RWPE1 (cell line): ENCODE results near the gene LINGO4.

Experiments used
- CTCF ChIA-PET: fragments of 350-600 bp; sonication (Branson Sonifier 250); formaldehyde crosslinking; extraction: SDS; loops from one replicate; lab custom pipeline; 2021; lab: Yijun Ruan, JAX
- POLR2A ChIA-PET: fragments of 400-600 bp; formaldehyde crosslinking; extraction: SDS; loops from one replicate; lab custom pipeline; 2020; ENCODE audit warnings: antibody characterized with exemption; ENCODE audit not compliant: low non-redundant PET; lab: Yijun Ruan, JAX
- DNase-seq: peaks from one replicate; pipeline ENCODE4 v3.0.0; 2012; ENCODE audit warnings: low spot score
- H3K27ac ChIP-seq: fragments of 450-650 bp; 2 replicates; pipeline ENCODE4 v1.5.1; 2017
- CTCF ChIP-seq: fragments of 450-650 bp; conservative IDR thresholded peaks from 2 replicates; pipeline ENCODE4 v1.5.1; 2017; ENCODE audit warnings: low read depth, mild to moderate bottlenecking

The LINGO4 gene

GRCh38 chr1:151803915-151804314, 1.3 kb downstream of the LINGO4 start:
- no peak for DNase-seq
- no peak for TF ChIP-seq CTCF

GRCh38 chr1:151803164-151803563, 2.1 kb downstream of the LINGO4 start:
- TF ChIP-seq CTCF, result no peak
- no peak overlapping the region for H3K27ac ChIP-seq
- ChIA-PET CTCF (interaction anchor here (0.7 kb wide), 1 partner anchor 551 kb away, joined by 4 read pairs; no protein-coding TSS in a partner anchor), POLR2A (no interaction called here)
- DNase-seq, result no peak

More at GRCh38 chr1:151803915-151804314, 1.3 kb downstream of the LINGO4 start:
- ChIA-PET CTCF (interaction anchor here (0.6 kb wide), 2 partner anchors 13 to 26 kb away, joined by 5 read pairs; partner anchors contain the start of gene TDRKH), POLR2A (no interaction called here)
- no peak overlapping the region for H3K27ac ChIP-seq

GRCh38 chr1:151802372-151802771, 2.8 kb downstream of the LINGO4 start:
- TF ChIP-seq CTCF, result no peak
- no peak for DNase-seq
- no peak overlapping the region for H3K27ac ChIP-seq
- ChIA-PET POLR2A (no interaction called here), CTCF (interaction anchor here (0.7 kb wide), 1 partner anchor 550 kb away, joined by 4 read pairs; no protein-coding TSS in a partner anchor)

GRCh38 chr1:151801846-151802245, 3.4 kb downstream of the LINGO4 start:
- H3K27ac ChIP-seq, result no peak overlapping the region
- TF ChIP-seq CTCF, result no peak
- CTCF ChIA-PET, result no interaction called here
- POLR2A ChIA-PET, result no interaction called here
- DNase-seq, result no peak

- no peak for TF ChIP-seq CTCF
- H3K27ac ChIP-seq, result no peak overlapping the region
- no peak for DNase-seq
- ChIA-PET CTCF (no interaction called here), POLR2A (no interaction called here)
Observed at GRCh38 chr1:151801310-151801820, 3.9 kb downstream of the LINGO4 start.

GRCh38 chr1:151800830-151801229, 4.4 kb downstream of the LINGO4 start:
- no peak overlapping the region for H3K27ac ChIP-seq
- no peak for TF ChIP-seq CTCF
- no peak for DNase-seq
- ChIA-PET POLR2A (no interaction called here), CTCF (no interaction called here)
